Naive thymus-derived CD8-positive, alpha-beta T cell (primary cell): ENCODE data around the gene EGFLAM. TPM values are rescaled to one million over a fixed set of nuclear protein-coding genes. Genes with fewer than 3 reads are reported as not detected.

Experiments used
- ATAC-seq, 2 donors: fragments of 150-1000 bp; cut with Tn5 transposase in 1 of 2; sonication (Bioruptor Pico), chemical (Tn5 transposase) in 1 of 2; 1 replicate in 1 of 2; 2 replicates in 1 of 2; pipeline ENCODE4 v1.10.0; 2021; ENCODE audit warnings: mild to moderate bottlenecking in 2 of 2, moderate library complexity in 2 of 2
- POLR2A ChIA-PET: fragments of 350-600 bp; sonication (Branson Sonifier 250); formaldehyde crosslinking; loops from one replicate; lab custom pipeline; 2021; ENCODE audit warnings: antibody characterized with exemption; lab: Charles Lee
- DNase-seq, 10 donors: peaks; one replicate each; pipeline versions ENCODE4 v3.0.0 to v3.0.0-alpha.2; 2020 to 2022
- H3K27ac Mint-ChIP-seq, 10 donors: one replicate each; pipeline ENCODE4 v1.8.0; 2020 to 2022; ENCODE audit warnings: mild to moderate bottlenecking in 10 of 10, mixed read lengths in 10 of 10, moderate library complexity in 4 of 10, inconsistent platforms in 1 of 10
- H3K27me3 Mint-ChIP-seq, 5 donors: one replicate each; pipeline ENCODE4 v1.8.0; 2021 to 2022; ENCODE audit warnings: mixed read lengths in 5 of 5
- H3K36me3 Mint-ChIP-seq, 3 donors: one replicate each; pipeline ENCODE4 v1.8.0; 2020 to 2022; ENCODE audit warnings: mixed read lengths in 3 of 3, mild to moderate bottlenecking in 2 of 3, inconsistent platforms in 1 of 3
- H3K4me1 Mint-ChIP-seq, 4 donors: one replicate each; pipeline ENCODE4 v1.8.0; 2021 to 2022; ENCODE audit warnings: mixed read lengths in 4 of 4
- H3K4me3 Mint-ChIP-seq, 10 donors: one replicate each; pipeline ENCODE4 v1.8.0; 2020 to 2022; ENCODE audit warnings: mild to moderate bottlenecking in 10 of 10, mixed read lengths in 10 of 10, moderate library complexity in 6 of 10, inconsistent platforms in 1 of 10
- H3K9me3 Mint-ChIP-seq, 9 donors: one replicate each; pipeline ENCODE4 v1.8.0; 2020 to 2022; ENCODE audit warnings: mixed read lengths in 9 of 9, mild to moderate bottlenecking in 3 of 9, inconsistent platforms in 1 of 9, moderate library complexity in 1 of 9
- polyA plus RNA-seq, 3 donors: library from polyadenylated mRNA; unstranded; fragments of 300-500 nt; fragmentation: Illumina TruSeq; gene quantifications; one replicate each; pipeline ENCODE4 v1.2.3, GENCODE V29; 2021
- total RNA-seq, 8 experiments: library from RNA in 2 of 8; stranded (reverse) in 2 of 8; gene quantifications; one replicate each; pipeline ENCODE4 v1.2.3 and lab custom pipeline; 2021 to 2026

The EGFLAM gene
- total and polyA plus RNA-seq, 5 experiments from 2014 or later = not detected

GRCh38 chr5:38370358-38371100 is 112.2 kb downstream of the EGFLAM start:
- POLR2A ChIA-PET = no interaction called here
- Mint-ChIP-seq H3K36me3 (no peaks in the 10 kb centered on the region), H3K4me1 (peaks cover 9 to 19% (median 14%) of the 10 kb centered on the region in 4 donors), H3K4me3 (no peak overlapping the region), H3K27me3 (peaks cover 3 to 9% (median 7%) of the 10 kb centered on the region in 5 donors), H3K9me3 (no peaks in the 10 kb centered on the region), H3K27ac (no peak overlapping the region)
- DNase-seq (no peak), ATAC-seq (no peak)

GRCh38 chr5:38371596-38371995 is 113.2 kb downstream of the EGFLAM start:
- peaks cover 12 to 27% (median 20%) of the 10 kb centered on the region in 4 donors for H3K4me1 Mint-ChIP-seq
- no peak for ATAC-seq
- DNase-seq = no peak

GRCh38 chr5:38373743-38374142 is 115.4 kb downstream of the EGFLAM start:
- DNase-seq (no peak), ATAC-seq (no peak)
- H3K27me3 Mint-ChIP-seq = peaks cover 10 to 26% (median 16%) of the 10 kb centered on the region in 5 donors
- H3K27ac Mint-ChIP-seq = no peak overlapping the region
- no peaks in the 10 kb centered on the region for H3K36me3 Mint-ChIP-seq
- POLR2A ChIA-PET = no interaction called here
- H3K4me1 Mint-ChIP-seq = peaks cover 4 to 23% (median 14%) of the 10 kb centered on the region in 4 donors
- H3K4me3 Mint-ChIP-seq = no peak overlapping the region
- H3K9me3 Mint-ChIP-seq = no peaks in the 10 kb centered on the region

More at GRCh38 chr5:38371596-38371995, 113.2 kb downstream of the EGFLAM start:
- Mint-ChIP-seq H3K36me3 (no peaks in the 10 kb centered on the region), H3K27ac (no peak overlapping the region), H3K9me3 (no peaks in the 10 kb centered on the region), H3K27me3 (peaks cover 3 to 9% (median 8%) of the 10 kb centered on the region in 5 donors), H3K4me3 (no peak overlapping the region)
- POLR2A ChIA-PET = no interaction called here

DNA sequence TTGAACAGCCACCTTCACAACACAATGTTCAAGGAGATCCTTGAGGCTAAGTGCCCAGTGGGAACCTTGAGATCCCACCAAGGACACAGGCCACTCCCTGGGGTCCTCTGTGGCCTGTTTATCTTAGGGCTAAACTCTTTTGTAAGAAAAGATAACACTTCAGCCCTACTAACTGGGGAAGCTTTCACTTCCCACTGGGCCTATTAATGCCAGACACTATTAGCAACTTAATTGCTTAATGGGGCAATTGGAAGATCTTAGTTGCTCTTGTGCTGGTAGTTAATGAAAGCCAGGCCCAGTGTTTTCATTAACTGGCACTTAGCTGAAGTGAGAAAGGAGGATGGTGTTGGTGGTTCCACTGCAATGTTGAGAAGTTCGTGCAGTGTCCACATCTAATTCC is 117.1 kb downstream of the EGFLAM start:
- H3K27me3 Mint-ChIP-seq = peaks cover 16 to 36% (median 27%) of the 10 kb centered on the region in 5 donors
- POLR2A ChIA-PET = no interaction called here
- H3K4me1 Mint-ChIP-seq = peaks cover 11 to 33% (median 21%) of the 10 kb centered on the region in 4 donors

DNA sequence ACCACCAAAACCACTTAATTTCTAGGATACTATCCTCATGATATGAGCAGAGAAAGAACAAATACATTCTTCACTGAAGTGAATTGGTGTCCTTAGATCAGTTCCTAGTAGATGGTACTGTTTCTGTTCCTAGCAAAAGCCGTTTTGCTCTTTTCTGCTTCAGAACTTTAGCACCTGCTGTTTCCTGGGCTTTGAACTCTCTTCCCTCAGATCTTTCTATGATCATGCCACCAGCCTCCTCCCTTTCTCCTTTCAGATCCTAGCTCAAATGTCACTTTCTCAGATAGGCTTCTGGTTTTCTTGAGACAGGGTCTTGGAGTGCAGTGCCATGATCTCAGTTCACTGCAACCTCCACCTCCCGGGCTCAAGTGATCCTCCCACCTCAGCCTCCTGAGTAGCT is 118.0 kb downstream of the EGFLAM start:
- peaks cover 16 to 46% (median 33%) of the 10 kb centered on the region in 5 donors for H3K27me3 Mint-ChIP-seq
- peak; percentile 54 to 89 for ATAC-seq
- POLR2A ChIA-PET = no interaction called here
- peak in 2 of 10 donors; percentile 33 to 55 for DNase-seq
- no peaks in the 10 kb centered on the region for H3K36me3 Mint-ChIP-seq
- peak overlapping the region in 2 of 10 donors; percentile 13 to 76 for H3K27ac Mint-ChIP-seq
- peaks cover 11 to 33% (median 21%) of the 10 kb centered on the region in 4 donors for H3K4me1 Mint-ChIP-seq
- H3K4me3 Mint-ChIP-seq = peak overlapping the region in 3 of 10 donors; percentile 3 to 39 (median 28)
- H3K9me3 Mint-ChIP-seq = no peaks in the 10 kb centered on the region

More for the DNA sequence above, 117.1 kb downstream of the EGFLAM start:
- no peak overlapping the region for H3K27ac Mint-ChIP-seq
- H3K9me3 Mint-ChIP-seq = no peaks in the 10 kb centered on the region
- H3K4me3 Mint-ChIP-seq = peak overlapping the region in 1 of 10 donors; percentile 49
- H3K36me3 Mint-ChIP-seq = no peaks in the 10 kb centered on the region
- no peak for DNase-seq
- no peak for ATAC-seq

GRCh38 chr5:38378579-38378978 is 120.2 kb downstream of the EGFLAM start:
- POLR2A ChIA-PET = no interaction called here
- DNase-seq (no peak), ATAC-seq (no peak)
- Mint-ChIP-seq H3K9me3 (no peaks in the 10 kb centered on the region), H3K27me3 (peaks cover 16 to 60% (median 32%) of the 10 kb centered on the region in 5 donors), H3K4me1 (peaks cover 11 to 33% (median 25%) of the 10 kb centered on the region in 4 donors), H3K4me3 (peak overlapping the region in 1 of 10 donors; percentile 16), H3K27ac (no peak overlapping the region), H3K36me3 (no peaks in the 10 kb centered on the region)

DNA sequence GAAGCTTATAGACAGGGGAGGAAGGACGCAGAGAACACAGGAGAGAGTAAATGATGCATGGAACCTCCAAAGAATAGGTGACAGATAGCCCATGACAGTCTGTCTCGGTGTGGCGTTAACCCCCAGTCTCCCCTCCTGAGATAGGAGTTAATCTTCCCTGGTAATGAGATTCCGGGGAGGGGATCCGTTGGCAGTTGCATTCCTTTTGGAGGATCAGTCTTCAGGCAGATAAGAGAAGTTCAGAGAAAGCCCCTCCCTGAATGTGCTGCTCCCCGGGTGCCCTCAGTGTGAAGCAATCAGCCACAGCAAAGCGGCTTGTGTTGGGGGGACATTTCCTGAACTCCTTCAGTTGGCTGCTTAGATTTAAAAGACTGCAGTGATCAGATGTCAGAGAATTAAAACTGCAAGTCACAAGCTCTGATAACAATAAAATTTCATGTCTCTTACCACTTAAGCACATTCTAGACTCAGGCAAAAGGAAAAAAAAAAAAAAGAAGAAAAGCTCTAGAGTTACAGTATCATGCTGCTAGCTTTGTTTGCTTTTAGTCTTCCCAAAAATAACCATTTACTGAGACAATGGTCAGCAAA is 121.1 kb downstream of the EGFLAM start:
- Mint-ChIP-seq H3K36me3 (no peaks in the 10 kb centered on the region), H3K27ac (no peak overlapping the region), H3K27me3 (peaks cover 15 to 60% (median 32%) of the 10 kb centered on the region in 5 donors), H3K4me3 (peak overlapping the region in 4 of 10 donors; percentile 3 to 58 (median 34)), H3K4me1 (peaks cover 11 to 33% (median 25%) of the 10 kb centered on the region in 4 donors), H3K9me3 (no peaks in the 10 kb centered on the region)
- ATAC-seq (no peak), DNase-seq (peak in 2 of 10 donors; percentile 23 to 30)
- POLR2A ChIA-PET = no interaction called here

DNA sequence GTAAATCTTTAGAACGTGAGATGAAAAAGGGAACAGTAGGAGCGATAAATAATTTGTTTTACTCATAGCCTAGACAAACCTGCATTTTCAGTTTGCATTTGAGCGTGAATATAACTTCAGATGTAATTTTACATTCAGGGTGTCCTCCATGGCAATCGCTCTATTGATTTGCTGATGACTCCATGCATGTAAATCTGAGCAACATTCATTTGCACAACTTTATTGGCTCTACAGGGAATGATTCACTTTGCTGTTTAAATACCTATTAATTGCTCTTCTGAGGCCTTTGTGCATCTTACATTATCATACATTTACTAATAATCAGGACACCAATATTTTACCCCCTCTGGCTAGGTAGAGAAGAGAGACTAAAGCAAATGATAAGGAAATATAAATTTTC is 122.2 kb downstream of the EGFLAM start:
- Mint-ChIP-seq H3K27ac (no peak overlapping the region), H3K27me3 (peaks cover 15 to 53% (median 30%) of the 10 kb centered on the region in 5 donors), H3K4me1 (peaks cover 11 to 32% (median 24%) of the 10 kb centered on the region in 4 donors), H3K36me3 (no peaks in the 10 kb centered on the region), H3K4me3 (no peak overlapping the region), H3K9me3 (no peaks in the 10 kb centered on the region)
- DNase-seq (no peak), ATAC-seq (no peak)
- POLR2A ChIA-PET = no interaction called here

DNA sequence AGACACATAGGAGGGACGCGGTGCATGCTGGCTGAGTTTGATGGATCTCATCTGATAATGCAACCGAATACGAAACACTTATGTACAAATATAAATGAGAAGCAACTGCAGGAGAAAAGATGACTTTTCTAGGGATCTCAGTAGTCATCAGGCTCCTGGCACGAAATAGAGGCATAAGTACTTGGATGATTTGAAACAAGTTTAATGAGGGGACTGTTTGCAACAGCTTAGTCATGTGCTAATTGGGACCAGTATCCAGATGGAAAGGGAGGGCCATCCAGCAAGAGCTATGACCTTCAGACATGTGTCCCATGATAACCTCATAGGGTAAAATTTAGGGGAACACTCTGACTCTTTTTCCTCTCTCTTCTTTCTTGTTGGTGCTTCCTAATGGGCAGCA is 123.0 kb downstream of the EGFLAM start:
- no peak for ATAC-seq

DNA sequence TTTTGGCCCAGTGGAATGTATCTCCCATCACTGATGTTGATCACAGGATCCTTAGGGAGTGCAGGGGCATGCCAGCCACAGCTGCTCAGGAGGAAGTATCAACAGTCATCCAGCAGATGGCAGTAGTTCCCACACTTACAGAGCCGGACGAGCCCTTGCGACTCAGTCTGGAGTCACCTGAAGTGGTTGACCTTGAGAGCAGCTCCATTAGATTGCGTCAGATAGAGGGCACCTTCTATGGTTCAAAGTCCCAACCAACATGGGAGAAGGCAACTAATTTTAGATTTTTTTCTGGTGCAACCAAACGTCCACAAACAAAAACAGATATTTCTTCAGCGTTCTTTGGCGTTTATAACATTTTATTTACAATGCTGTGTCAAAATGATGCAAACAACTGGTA is 124.5 kb downstream of the EGFLAM start:
- no peak overlapping the region for H3K27ac Mint-ChIP-seq
- POLR2A ChIA-PET = no interaction called here
- no peak overlapping the region for H3K4me3 Mint-ChIP-seq
- ATAC-seq (peak; percentile 70 to 75), DNase-seq (peak; percentile 5 to 66 (median 24))
- no peaks in the 10 kb centered on the region for H3K36me3 Mint-ChIP-seq
- peaks cover 8 to 15% (median 13%) of the 10 kb centered on the region in 4 donors for H3K4me1 Mint-ChIP-seq
- peaks cover 15 to 56% (median 29%) of the 10 kb centered on the region in 5 donors for H3K27me3 Mint-ChIP-seq
- no peaks in the 10 kb centered on the region for H3K9me3 Mint-ChIP-seq

More for the DNA sequence above, 123.0 kb downstream of the EGFLAM start:
- Mint-ChIP-seq H3K27me3 (peaks cover 15 to 51% (median 30%) of the 10 kb centered on the region in 5 donors), H3K27ac (no peak overlapping the region), H3K4me1 (peaks cover 10 to 25% (median 21%) of the 10 kb centered on the region in 4 donors), H3K36me3 (no peaks in the 10 kb centered on the region), H3K4me3 (no peak overlapping the region), H3K9me3 (no peaks in the 10 kb centered on the region)
- POLR2A ChIA-PET = no interaction called here
- no peak for DNase-seq

GRCh38 chr5:38383701-38384100 is 125.3 kb downstream of the EGFLAM start:
- no peaks in the 10 kb centered on the region for H3K9me3 Mint-ChIP-seq

GRCh38 chr5:38384396-38384795 is 126.0 kb downstream of the EGFLAM start:
- H3K9me3 Mint-ChIP-seq = no peaks in the 10 kb centered on the region
- H3K27ac Mint-ChIP-seq = no peak overlapping the region
- POLR2A ChIA-PET = no interaction called here
- no peak overlapping the region for H3K4me3 Mint-ChIP-seq
- peaks cover 8 to 41% (median 18%) of the 10 kb centered on the region in 5 donors for H3K27me3 Mint-ChIP-seq
- no peak for ATAC-seq
- DNase-seq = no peak
- H3K4me1 Mint-ChIP-seq = peaks cover 4 to 8% (median 5%) of the 10 kb centered on the region in 4 donors
- no peaks in the 10 kb centered on the region for H3K36me3 Mint-ChIP-seq

More at GRCh38 chr5:38383701-38384100, 125.3 kb downstream of the EGFLAM start:
- Mint-ChIP-seq H3K4me3 (no peak overlapping the region), H3K27me3 (peaks cover 11 to 48% (median 25%) of the 10 kb centered on the region in 5 donors), H3K4me1 (peaks cover 8 to 15% (median 11%) of the 10 kb centered on the region in 4 donors), H3K27ac (no peak overlapping the region), H3K36me3 (no peaks in the 10 kb centered on the region)
- DNase-seq (no peak), ATAC-seq (no peak)
- POLR2A ChIA-PET = no interaction called here

DNA sequence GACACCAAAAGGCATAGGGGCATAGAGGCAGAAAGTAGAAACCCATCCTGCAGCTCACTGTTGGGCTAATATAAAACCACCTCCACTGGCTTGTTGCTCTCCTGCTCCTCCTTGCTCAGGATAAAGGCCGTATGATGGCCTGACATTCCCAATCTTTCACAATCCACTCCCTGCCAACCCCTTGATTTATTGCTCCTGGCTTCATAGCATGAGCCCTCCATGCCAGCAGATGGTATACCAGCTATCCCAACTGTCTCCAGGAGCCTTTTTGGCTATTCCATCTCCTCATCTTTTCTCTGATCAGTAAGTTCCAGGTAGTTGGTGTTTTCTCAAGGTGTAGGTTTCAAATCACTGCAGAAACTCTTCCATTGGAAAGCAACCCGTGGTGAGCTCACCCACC is 128.8 kb downstream of the EGFLAM start:
- no peak for DNase-seq
- Mint-ChIP-seq H3K4me1 (peaks cover 0 to 6% (median 1%) of the 10 kb centered on the region in 4 donors), H3K27ac (no peak overlapping the region), H3K4me3 (no peak overlapping the region), H3K9me3 (no peaks in the 10 kb centered on the region), H3K36me3 (no peaks in the 10 kb centered on the region), H3K27me3 (peaks cover 8 to 26% (median 10%) of the 10 kb centered on the region in 5 donors)
- POLR2A ChIA-PET = interaction anchor here (0.6 kb wide), 1 partner anchor 61 kb away, joined by 9 read pairs; no protein-coding TSS in a partner anchor
- ATAC-seq = no peak
